Hepatocyte (in vitro differentiated cells): ENCODE data around the gene KCTD11. TPM values are rescaled to one million over a fixed set of nuclear protein-coding genes. Genes with fewer than 3 reads are reported as not detected.

Experiments
- DNase-seq: peaks from one replicate; pipeline ENCODE4 v3.0.0-alpha.2; 2016; ENCODE audit warnings: low spot score
- H2AFZ ChIP-seq: fragments of 200-600 bp; sonication (generic); 2 replicates; pipeline ENCODE4 v1.6.0; 2016; ENCODE audit warnings: antibody characterized with exemption, mild to moderate bottlenecking
- H3K27ac ChIP-seq: fragments of 200-600 bp; sonication (generic); 2 replicates; pipeline ENCODE4 v1.5.1; 2016; ENCODE audit warnings: mild to moderate bottlenecking
- H3K27me3 ChIP-seq: fragments of 200-600 bp; sonication (generic); 2 replicates; pipeline ENCODE4 v1.6.1; 2016
- H3K36me3 ChIP-seq: fragments of 200-600 bp; sonication (generic); replicated peaks from 2 replicates; pipeline ENCODE4 v1.5.1; 2016; ENCODE audit warnings: low read depth; ENCODE audit not compliant: insufficient read depth
- H3K4me1 ChIP-seq: fragments of 200-600 bp; sonication (generic); 2 replicates; pipeline ENCODE4 v1.5.1; 2016; ENCODE audit warnings: mild to moderate bottlenecking, moderate library complexity; ENCODE audit not compliant: insufficient read depth
- H3K4me2 ChIP-seq: fragments of 200-600 bp; sonication (generic); 2 replicates; pipeline ENCODE4 v1.6.0; 2016
- H3K4me3 ChIP-seq: fragments of 200-600 bp; sonication (generic); 2 replicates; pipeline ENCODE4 v1.5.1; 2016; ENCODE audit warnings: mild to moderate bottlenecking
- H3K79me2 ChIP-seq: fragments of 200-600 bp; sonication (generic); 2 replicates; pipeline ENCODE4 v1.6.0; 2017; ENCODE audit warnings: mild to moderate bottlenecking
- H3K9me2 ChIP-seq: fragments of 200-600 bp; sonication (generic); replicated peaks from 2 replicates; pipeline ENCODE4 v1.6.0; 2017; ENCODE audit warnings: mild to moderate bottlenecking; ENCODE audit not compliant: insufficient read depth
- H3K9me3 ChIP-seq: fragments of 200-600 bp; sonication (generic); 2 replicates; pipeline ENCODE4 v1.5.1; 2016; ENCODE audit warnings: low read depth, mild to moderate bottlenecking
- H4K20me1 ChIP-seq: fragments of 200-600 bp; sonication (generic); 2 replicates; pipeline ENCODE4 v1.6.0; 2016; ENCODE audit warnings: mild to moderate bottlenecking; ENCODE audit not compliant: insufficient read depth, poor library complexity, severe bottlenecking
- CTCF ChIP-seq: fragments of 200-600 bp; sonication (generic); IDR thresholded peaks from 2 replicates; pipeline ENCODE4 v1.5.1; 2016; ENCODE audit warnings: antibody characterized with exemption, mild to moderate bottlenecking; ENCODE audit not compliant: poor library complexity
- EZH2 ChIP-seq: fragments of 200-600 bp; sonication (generic); IDR thresholded peaks from 2 replicates; pipeline ENCODE4 v1.6.1; 2016; ENCODE audit warnings: antibody characterized with exemption, mild to moderate bottlenecking, borderline replicate concordance
- EZH2phosphoT487 ChIP-seq: fragments of 200-600 bp; sonication (generic); IDR thresholded peaks from one replicate; pipeline ENCODE4 v1.6.1; 2018; ENCODE audit warnings: antibody characterized with exemption, mild to moderate bottlenecking, low read depth, moderate library complexity; ENCODE audit not compliant: unreplicated experiment, severe bottlenecking
- WGBS: methylation state at CpG from one replicate; pipeline ENCODE4 v1.1.6; 2016; ENCODE audit warnings: low lambda C conversion rate; ENCODE audit errors: missing lambda C conversion rate; 5-methylcytosine and 5-hydroxymethylcytosine counted together
- polyA plus RNA-seq: library from polyadenylated mRNA; unstranded; fragments of >200 nt; fragmentation: Nextera tagmentation; extraction: Ambion mirVana; gene quantifications from 2 replicates; pipeline ENCODE4 v1.2.1, GENCODE V29; 2016
- total RNA-seq: library from RNA; depleted of rRNA; stranded (reverse); fragments of >200 nt; gene quantifications from 2 replicates; pipeline ENCODE4 v1.2.3, GENCODE V29; 2014

The KCTD11 gene
- total and polyA plus RNA-seq, 2 experiments from 2014 or later = 12.4 to 19.6 TPM

GRCh38 chr17:7313890-7314718 is 37.9 kb upstream of the KCTD11 start:
- Histone ChIP-seq H3K9me2 (no peaks in the 10 kb centered on the region), H3K27ac (peak overlapping the region; percentile 97), H4K20me1 (peaks cover 34% of the 10 kb centered on the region), H3K4me3 (peak overlapping the region; percentile 73), H3K4me2 (peak overlapping the region; percentile 91), H3K4me1 (peaks cover 20% of the 10 kb centered on the region), H2AFZ (no peak overlapping the region), H3K27me3 (no peaks in the 10 kb centered on the region), H3K9me3 (no peaks in the 10 kb centered on the region), H3K36me3 (peaks cover 8% of the 10 kb centered on the region), H3K79me2 (peaks cover 54% of the 10 kb centered on the region)
- no peak for DNase-seq
- no peak for TF ChIP-seq CTCF
- no peak for TF ChIP-seq EZH2phosphoT487
- TF ChIP-seq EZH2 = no peak
- WGBS = 54% methylated on average over 9 of the region's 9 CpGs

GRCh38 chr17:7314719-7315569 is 37.0 kb upstream of the KCTD11 start, which contains the start of gene GPS2:
GPS2 (minus strand) TSS chr17:7315360; CDS start chr17:7315052, 308 bp downstream.
- H3K4me1 ChIP-seq = peaks cover 12% of the 10 kb centered on the region
- WGBS = under 1% methylated on average over 76 of the region's 95 CpGs
- H3K27ac ChIP-seq = peak within 1 kb of the TSS; percentile 97
- H3K4me2 ChIP-seq = peak within 1 kb of the TSS; percentile 91
- peak within 1 kb of the TSS; percentile 64 for H2AFZ ChIP-seq
- H3K27me3 ChIP-seq = no peaks in the 10 kb centered on the region
- peaks cover 8% of the 10 kb centered on the region for H3K36me3 ChIP-seq
- TF ChIP-seq EZH2phosphoT487 (no peak), CTCF (no peak), EZH2 (no peak)
- H3K9me3 ChIP-seq = no peaks in the 10 kb centered on the region
- H3K9me2 ChIP-seq = no peaks in the 10 kb centered on the region
- H3K4me3 ChIP-seq = peak within 1 kb of the TSS; percentile 73
- H3K79me2 ChIP-seq = peaks cover 45% of the 10 kb centered on the region
- peaks cover 25% of the 10 kb centered on the region for H4K20me1 ChIP-seq
- DNase-seq = peak; percentile 96

GRCh38 chr17:7315570-7316235 is 36.3 kb upstream of the KCTD11 start:
- no peaks in the 10 kb centered on the region for H3K9me3 ChIP-seq
- peaks cover 2% of the 10 kb centered on the region for H3K36me3 ChIP-seq
- peak overlapping the region; percentile 91 for H3K4me2 ChIP-seq
- H3K9me2 ChIP-seq = no peaks in the 10 kb centered on the region
- peaks cover 18% of the 10 kb centered on the region for H4K20me1 ChIP-seq
- peaks cover 38% of the 10 kb centered on the region for H3K79me2 ChIP-seq
- peaks cover 11% of the 10 kb centered on the region for H3K4me1 ChIP-seq
- peak overlapping the region; percentile 64 for H2AFZ ChIP-seq
- no peak for DNase-seq
- H3K27me3 ChIP-seq = no peaks in the 10 kb centered on the region
- 50% methylated on average over 30 of the region's 30 CpGs for WGBS
- H3K27ac ChIP-seq = peak overlapping the region; percentile 97
- TF ChIP-seq EZH2phosphoT487 (no peak), EZH2 (no peak), CTCF (no peak)
- H3K4me3 ChIP-seq = peak overlapping the region; percentile 73
